Endothelial cell of umbilical vein (primary cell): ENCODE data around the gene PLEKHA7. TPM values are rescaled to one million over a fixed set of nuclear protein-coding genes. Genes with fewer than 3 reads are reported as not detected.

ENCODE experiments used
- BruUV-seq: library from RNA; stranded (reverse); fragments of 400-500 nt; replicated peaks from 2 replicates; lab custom pipeline; 2021; lab: Mats Ljungman, UMichigan
- CTCF ChIA-PET: fragments of 300-600, 350-600 bp; sonication (Branson Sonifier 250); formaldehyde crosslinking; loops from one replicate; lab custom pipeline; 2021; ENCODE audit warnings: antibody characterized with exemption, inconsistent platforms; lab: Charles Lee
- POLR2A ChIA-PET: fragments of 300-600, 350-600 bp; sonication (Branson Sonifier 250); formaldehyde crosslinking; loops from one replicate; lab custom pipeline; 2021; ENCODE audit warnings: antibody characterized with exemption, inconsistent platforms; lab: Charles Lee
- DNase-seq: peaks from one replicate; pipeline ENCODE4 v3.0.0-alpha.2; 2011; ENCODE audit warnings: low read depth, low spot score
- FAIRE-seq: peaks from 2 replicates; lab custom pipeline; 2011; peaks lifted over from hg19 to GRCh38; lab: Jason Lieb, UNC
- H2AFZ ChIP-seq: 2 replicates; pipeline ENCODE4 v1.6.0; 2012; ENCODE audit warnings: low read depth, low read length, control low read depth, inconsistent platforms
- H3K27ac ChIP-seq: 2 replicates; pipeline ENCODE4 v1.5.1; 2011; ENCODE audit warnings: low read depth, mild to moderate bottlenecking, control low read depth, low read length, moderate library complexity; ENCODE audit not compliant: insufficient read depth
- H3K27me3 ChIP-seq, 2 experiments: 2 replicates each; pipeline versions ENCODE4 v1.6.0 to v1.6.1; 2011; ENCODE audit warnings: low read length in 2 of 2, mixed read lengths in 1 of 2; ENCODE audit not compliant: control insufficient read depth in 2 of 2, insufficient read depth in 2 of 2
- H3K36me3 ChIP-seq, 2 experiments: 2 replicates in 1 of 2; 3 replicates in 1 of 2; pipeline ENCODE4 v1.5.1; 2011; ENCODE audit warnings: low read length in 2 of 2, mild to moderate bottlenecking in 1 of 2, moderate library complexity in 1 of 2; ENCODE audit not compliant: control insufficient read depth in 2 of 2, insufficient read depth in 2 of 2; ENCODE audit errors: extremely low read depth in 1 of 2
- H3K4me1 ChIP-seq: 3 replicates; pipeline ENCODE4 v1.5.1; 2011; ENCODE audit warnings: mild to moderate bottlenecking, low read length; ENCODE audit not compliant: control insufficient read depth, insufficient read depth; ENCODE audit errors: extremely low read depth
- H3K4me2 ChIP-seq: 2 replicates; pipeline ENCODE4 v1.6.1; 2011; ENCODE audit warnings: low read length, control low read depth, mixed read lengths; ENCODE audit not compliant: insufficient read depth
- H3K4me3 ChIP-seq, 3 experiments: fragments of 200-600 bp in 1 of 3; sonication (generic), shearing (Covaris generic) in 1 of 3; replicated peaks in 1 of 3; 2 replicates each; pipeline ENCODE4 v1.5.1; 2011 to 2016; ENCODE audit warnings: control low read depth in 3 of 3, low read length in 3 of 3, mild to moderate bottlenecking in 2 of 3, inconsistent platforms in 1 of 3, low read depth in 1 of 3, moderate library complexity in 1 of 3; ENCODE audit not compliant: insufficient read depth in 1 of 3
- H3K79me2 ChIP-seq: 2 replicates; pipeline ENCODE4 v1.6.0; 2012; ENCODE audit warnings: low read length, inconsistent platforms; ENCODE audit not compliant: control insufficient read depth, insufficient read depth
- H3K9ac ChIP-seq: replicated peaks from 2 replicates; pipeline ENCODE3; 2011; ENCODE audit warnings: low read length, control low read depth; ENCODE audit not compliant: insufficient read depth; ENCODE audit errors: extremely low read depth
- H3K9me1 ChIP-seq: replicated peaks from 3 replicates; pipeline ENCODE4 v1.6.0; 2011; ENCODE audit warnings: mild to moderate bottlenecking, low read length; ENCODE audit not compliant: control insufficient read depth, insufficient read depth; ENCODE audit errors: extremely low read depth
- H3K9me3 ChIP-seq: replicated peaks from 2 replicates; pipeline ENCODE4 v1.5.1; 2012; ENCODE audit warnings: low read length, inconsistent platforms; ENCODE audit not compliant: control insufficient read depth, insufficient read depth
- H4K20me1 ChIP-seq: replicated peaks from 2 replicates; pipeline ENCODE3; 2011; ENCODE audit warnings: mild to moderate bottlenecking, low read length; ENCODE audit not compliant: control insufficient read depth, insufficient read depth; ENCODE audit errors: extremely low read depth
- CTCF ChIP-seq, 2 donors: IDR thresholded peaks; 1 replicate in 1 of 2; 2 replicates in 1 of 2; pipeline ENCODE4 v1.5.1; 2011; ENCODE audit warnings: low read length in 2 of 2, mild to moderate bottlenecking in 2 of 2, moderate library complexity in 2 of 2, control low read depth in 1 of 2, inconsistent platforms in 1 of 2, low read depth in 1 of 2; ENCODE audit not compliant: insufficient read depth in 1 of 2; ENCODE audit errors: extremely low read depth in 1 of 2
- EZH2 ChIP-seq: IDR thresholded peaks from 2 replicates; pipeline ENCODE4 v1.6.1; 2012; ENCODE audit warnings: borderline replicate concordance, low read depth, mild to moderate bottlenecking, moderate library complexity, low read length, inconsistent platforms; ENCODE audit not compliant: severe bottlenecking
- FOS ChIP-seq: IDR thresholded peaks from 2 replicates; pipeline ENCODE4 v1.6.1; 2011; ENCODE audit warnings: mild to moderate bottlenecking, low read length, moderate library complexity, borderline replicate concordance; ENCODE audit not compliant: insufficient read depth
- GATA2 ChIP-seq: IDR thresholded peaks from 2 replicates; pipeline ENCODE4 v1.7.0; 2011; ENCODE audit warnings: low read depth, mild to moderate bottlenecking, moderate library complexity, mixed read lengths, low read length; ENCODE audit not compliant: insufficient read length, insufficient read depth
- JUN ChIP-seq: IDR thresholded peaks from 2 replicates; pipeline ENCODE4 v1.6.1; 2011; ENCODE audit warnings: borderline replicate concordance, low read depth; ENCODE audit not compliant: insufficient read length, insufficient read depth
- MAX ChIP-seq: IDR thresholded peaks from 2 replicates; pipeline ENCODE4 v1.6.1; 2011; ENCODE audit not compliant: insufficient read depth, insufficient read length
- MYC ChIP-seq: IDR thresholded peaks from one replicate; pipeline ENCODE4 v1.6.1; 2011; ENCODE audit warnings: mild to moderate bottlenecking, low read depth, low read length
- POLR2A ChIP-seq: IDR thresholded peaks from 2 replicates; pipeline ENCODE4 v1.6.1; 2012; ENCODE audit warnings: low read depth, mild to moderate bottlenecking, control low read depth, low read length
- POLR2AphosphoS5 ChIP-seq: IDR thresholded peaks from 2 replicates; pipeline ENCODE4 v1.6.1; 2012; ENCODE audit warnings: low read depth, mild to moderate bottlenecking, control low read depth, low read length, moderate library complexity; ENCODE audit not compliant: insufficient read depth
- dilution Hi-C: fragments of 300-500 bp; cut with MboI; formaldehyde crosslinking; loops from one replicate; pipeline ENCODE4 v1.15.0; 2019; ENCODE audit warnings: low sequenced_read_pairs; ENCODE audit not compliant: extremely low pct_ligation_motif_present
- intact Hi-C: fragments of 100-400 bp; cut with micrococcal nuclease; formaldehyde crosslinking; loops from one replicate; pipeline ENCODE4 v1.10.0; 2022
- polyA plus RNA-seq, 4 experiments: library from polyadenylated mRNA; depleted of rRNA in 3 of 4; stranded (reverse) in 3 of 4; unstranded in 1 of 4; fragments of >200 nt; gene quantifications; 2 replicates each; pipeline versions ENCODE4 v1.2.1 to v1.2.3, GENCODE V29; 2011 to 2012; ENCODE audit warnings: missing spikeins in 1 of 4
- total RNA-seq: library from RNA; stranded (reverse); gene quantifications from 2 replicates; pipeline ENCODE4 v1.2.3, GENCODE V29; 2021

The PLEKHA7 gene
- total and polyA plus RNA-seq, 2 donors (not counting 3 experiments of a cell fraction or from before 2014, with no cell fraction given), result 1.7 to 3.8 TPM

- ChIA-PET POLR2A (no interaction called here), CTCF (interaction anchor here (1.2 kb wide), 1 partner anchor 43 kb away, joined by 3 read pairs; no protein-coding TSS in a partner anchor)
- no peak overlapping the region for H3K9ac ChIP-seq
- peaks cover 0 to 1% of the 10 kb centered on the region in 2 experiments for H3K27me3 ChIP-seq
- no peak overlapping the region for H3K27ac ChIP-seq
- H4K20me1 ChIP-seq, result no peaks in the 10 kb centered on the region
- no TSS peak for BruUV-seq
- no peak overlapping the region for H3K4me2 ChIP-seq
- H3K9me3 ChIP-seq, result no peaks in the 10 kb centered on the region
- intact Hi-C loops (no loop called here), dilution Hi-C loops (no loop called here)
- DNase-seq (no peak), FAIRE-seq (no peak)
- H3K79me2 ChIP-seq, result no peaks in the 10 kb centered on the region
- H2AFZ ChIP-seq, result no peak overlapping the region
- no peaks in the 10 kb centered on the region for H3K9me1 ChIP-seq
- no peak overlapping the region for H3K4me3 ChIP-seq
- no peak for TF ChIP-seq POLR2AphosphoS5
- no peak for TF ChIP-seq CTCF (IDR thresholded peaks at IDR 0.05; ENCODE audit: extremely low read depth in 1 of 2, insufficient read depth in 1 of 2, low read depth in 1 of 2, low read length in 2 of 2)
- no peak for TF ChIP-seq FOS
- TF ChIP-seq GATA2, result no peak
- TF ChIP-seq MYC, result no peak
- no peak for TF ChIP-seq MAX
- no peak for TF ChIP-seq POLR2A
- no peak for TF ChIP-seq EZH2
- no peak for TF ChIP-seq JUN
- H3K36me3 ChIP-seq, result no peaks in the 10 kb centered on the region
- no peaks in the 10 kb centered on the region for H3K4me1 ChIP-seq
Observed at GRCh38 chr11:16862726-16863125, 151.5 kb downstream of the PLEKHA7 start.
